ENCODE measurements around the gene ANKRA2. TPM values are rescaled to one million over a fixed set of nuclear protein-coding genes. Genes with fewer than 3 reads are reported as not detected.
A peak's percentile ranks its signal among the peaks of the same experiment; 100 is the strongest.

ANKRA2 gene
- total RNA-seq, 2 donors from 2014 or later = 36.4 to 37.9 TPM

GRCh38 chr5:73587923-73588322 lies 22.5 kb upstream of the ANKRA2 start:
- H3K27me3 Mint-ChIP-seq (ENCODE audit: low read depth) = no peaks in the 10 kb centered on the region
- H3K4me3 Mint-ChIP-seq = no peak overlapping the region
- H3K36me3 Mint-ChIP-seq (ENCODE audit: insufficient read depth in 2 of 2) = no peaks in the 10 kb centered on the region
- H3K9me3 Mint-ChIP-seq = no peaks in the 10 kb centered on the region
- H3K27ac Mint-ChIP-seq = no peak overlapping the region
- ATAC-seq (replicated peaks in 1 of 2) (peak in 1 of 2 donors; percentile 53), DNase-seq (no peak)
- no peaks in the 10 kb centered on the region for H3K4me1 Mint-ChIP-seq (ENCODE audit: low read depth)

- DNase-seq = no peak
- no peaks in the 10 kb centered on the region for H3K9me3 Mint-ChIP-seq
- no peak for ATAC-seq (replicated peaks in 1 of 2)
- no peak overlapping the region for H3K27ac Mint-ChIP-seq
- no peaks in the 10 kb centered on the region for H3K4me1 Mint-ChIP-seq (ENCODE audit: low read depth)
- no peaks in the 10 kb centered on the region for H3K27me3 Mint-ChIP-seq (ENCODE audit: low read depth)
- peaks cover 1 to 10% of the 10 kb centered on the region in 2 donors for H3K36me3 Mint-ChIP-seq (ENCODE audit: insufficient read depth in 2 of 2)
- no peak overlapping the region for H3K4me3 Mint-ChIP-seq
These were observed 17.1 kb upstream of the ANKRA2 start for GRCh38 chr5:73582285-73583145.

GRCh38 chr5:73565969-73566547 lies 619 bp upstream of the ANKRA2 start:
- no peak for ATAC-seq (replicated peaks in 1 of 2)
- no peak for DNase-seq
- H3K27me3 Mint-ChIP-seq (ENCODE audit: low read depth) = no peaks in the 10 kb centered on the region
- H3K4me3 Mint-ChIP-seq = peak overlapping the region; percentile 97 to 98
- H3K27ac Mint-ChIP-seq = peak overlapping the region; percentile 99
- H3K9me3 Mint-ChIP-seq = no peaks in the 10 kb centered on the region
- H3K4me1 Mint-ChIP-seq (ENCODE audit: low read depth) = peaks cover 35% of the 10 kb centered on the region
- H3K36me3 Mint-ChIP-seq (ENCODE audit: insufficient read depth in 2 of 2) = peaks cover 5 to 10% of the 10 kb centered on the region in 2 donors

GRCh38 chr5:73564675-73565074 lies 764 bp downstream of the ANKRA2 start:
- peaks cover 35% of the 10 kb centered on the region for H3K4me1 Mint-ChIP-seq (ENCODE audit: low read depth)
- no peak for ATAC-seq (replicated peaks in 1 of 2)
- H3K27ac Mint-ChIP-seq = peak overlapping the region; percentile 99
- H3K4me3 Mint-ChIP-seq = peak overlapping the region; percentile 97 to 98
- no peaks in the 10 kb centered on the region for H3K27me3 Mint-ChIP-seq (ENCODE audit: low read depth)
- H3K36me3 Mint-ChIP-seq (ENCODE audit: insufficient read depth in 2 of 2) = peaks cover 5 to 10% of the 10 kb centered on the region in 2 donors
- DNase-seq = peak; percentile 8 to 16
- H3K9me3 Mint-ChIP-seq = no peaks in the 10 kb centered on the region

- DNase-seq (no peak), ATAC-seq (replicated peaks in 1 of 2) (no peak)
- Mint-ChIP-seq H3K36me3 (ENCODE audit: insufficient read depth in 2 of 2) (peaks cover 5 to 11% of the 10 kb centered on the region in 2 donors), H3K9me3 (no peaks in the 10 kb centered on the region), H3K4me3 (peak overlapping the region; percentile 97 to 98), H3K27me3 (ENCODE audit: low read depth) (no peaks in the 10 kb centered on the region), H3K4me1 (ENCODE audit: low read depth) (peaks cover 35% of the 10 kb centered on the region), H3K27ac (peak overlapping the region; percentile 99)
These were observed 1.4 kb downstream of the ANKRA2 start for GRCh38 chr5:73564018-73564417.

- H3K27ac Mint-ChIP-seq = no peak overlapping the region
- ATAC-seq (replicated peaks in 1 of 2) (no peak), DNase-seq (no peak)
- H3K27me3 Mint-ChIP-seq (ENCODE audit: low read depth) = no peaks in the 10 kb centered on the region
- H3K4me1 Mint-ChIP-seq (ENCODE audit: low read depth) = peaks cover 13% of the 10 kb centered on the region
- peaks cover 2 to 17% of the 10 kb centered on the region in 2 donors for H3K36me3 Mint-ChIP-seq (ENCODE audit: insufficient read depth in 2 of 2)
- no peak overlapping the region for H3K4me3 Mint-ChIP-seq
- H3K9me3 Mint-ChIP-seq = no peaks in the 10 kb centered on the region
These were observed 6.5 kb downstream of the ANKRA2 start for GRCh38 chr5:73558950-73559349.

GRCh38 chr5:73552642-73553041 lies 12.8 kb downstream of the ANKRA2 start:
- Mint-ChIP-seq H3K36me3 (ENCODE audit: insufficient read depth in 2 of 2) (peaks cover 0 to 11% of the 10 kb centered on the region in 2 donors), H3K9me3 (no peaks in the 10 kb centered on the region), H3K4me1 (ENCODE audit: low read depth) (no peaks in the 10 kb centered on the region), H3K27ac (no peak overlapping the region), H3K4me3 (no peak overlapping the region), H3K27me3 (ENCODE audit: low read depth) (no peaks in the 10 kb centered on the region)
- DNase-seq (no peak), ATAC-seq (replicated peaks in 1 of 2) (no peak)

GRCh38 chr5:73550016-73550415 lies 15.4 kb downstream of the ANKRA2 start:
- no peak overlapping the region for H3K27ac Mint-ChIP-seq
- no peaks in the 10 kb centered on the region for H3K27me3 Mint-ChIP-seq (ENCODE audit: low read depth)
- ATAC-seq (replicated peaks in 1 of 2) = no peak

GRCh38 chr5:73545403-73545779 lies 20.0 kb downstream of the ANKRA2 start:
- H3K4me3 Mint-ChIP-seq = no peak overlapping the region
- no peaks in the 10 kb centered on the region for H3K36me3 Mint-ChIP-seq (ENCODE audit: insufficient read depth in 2 of 2)
- no peaks in the 10 kb centered on the region for H3K9me3 Mint-ChIP-seq
- DNase-seq = no peak
- ATAC-seq (replicated peaks in 1 of 2) = no peak
- peaks cover 16% of the 10 kb centered on the region for H3K27me3 Mint-ChIP-seq (ENCODE audit: low read depth)
- peaks cover 4% of the 10 kb centered on the region for H3K4me1 Mint-ChIP-seq (ENCODE audit: low read depth)
- H3K27ac Mint-ChIP-seq = no peak overlapping the region

More at GRCh38 chr5:73550016-73550415, 15.4 kb downstream of the ANKRA2 start:
- DNase-seq = no peak
- Mint-ChIP-seq H3K4me1 (ENCODE audit: low read depth) (no peaks in the 10 kb centered on the region), H3K9me3 (no peaks in the 10 kb centered on the region), H3K36me3 (ENCODE audit: insufficient read depth in 2 of 2) (peaks cover 0 to 9% of the 10 kb centered on the region in 2 donors), H3K4me3 (no peak overlapping the region)

- H3K9me3 Mint-ChIP-seq = no peaks in the 10 kb centered on the region
- peaks cover 4% of the 10 kb centered on the region for H3K4me1 Mint-ChIP-seq (ENCODE audit: low read depth)
- no peak overlapping the region for H3K27ac Mint-ChIP-seq
- DNase-seq (no peak), ATAC-seq (replicated peaks in 1 of 2) (no peak)
- no peak overlapping the region for H3K4me3 Mint-ChIP-seq
- no peaks in the 10 kb centered on the region for H3K36me3 Mint-ChIP-seq (ENCODE audit: insufficient read depth in 2 of 2)
- H3K27me3 Mint-ChIP-seq (ENCODE audit: low read depth) = peaks cover 22% of the 10 kb centered on the region
These were observed 20.7 kb downstream of the ANKRA2 start for GRCh38 chr5:73544429-73545402.

GRCh38 chr5:73542020-73542419 lies 23.4 kb downstream of the ANKRA2 start:
- H3K27me3 Mint-ChIP-seq (ENCODE audit: low read depth) = peaks cover 22% of the 10 kb centered on the region
- H3K36me3 Mint-ChIP-seq (ENCODE audit: insufficient read depth in 2 of 2) = no peaks in the 10 kb centered on the region
- no peak overlapping the region for H3K4me3 Mint-ChIP-seq
- H3K27ac Mint-ChIP-seq = no peak overlapping the region
- no peak for ATAC-seq (replicated peaks in 1 of 2)
- no peaks in the 10 kb centered on the region for H3K9me3 Mint-ChIP-seq
- peaks cover 4% of the 10 kb centered on the region for H3K4me1 Mint-ChIP-seq (ENCODE audit: low read depth)
- no peak for DNase-seq

- peak; percentile 25 to 43 for ATAC-seq (replicated peaks in 1 of 2)
- Mint-ChIP-seq H3K4me3 (no peak overlapping the region), H3K27me3 (ENCODE audit: low read depth) (peaks cover 26% of the 10 kb centered on the region), H3K27ac (no peak overlapping the region), H3K9me3 (no peaks in the 10 kb centered on the region), H3K36me3 (ENCODE audit: insufficient read depth in 2 of 2) (no peaks in the 10 kb centered on the region), H3K4me1 (ENCODE audit: low read depth) (peaks cover 4% of the 10 kb centered on the region)
- no peak for DNase-seq
These were observed 25.2 kb downstream of the ANKRA2 start for GRCh38 chr5:73540192-73540591.

- DNase-seq (no peak), ATAC-seq (replicated peaks in 1 of 2) (no peak)
- Mint-ChIP-seq H3K9me3 (no peaks in the 10 kb centered on the region), H3K36me3 (ENCODE audit: insufficient read depth in 2 of 2) (no peaks in the 10 kb centered on the region), H3K27ac (no peak overlapping the region), H3K27me3 (ENCODE audit: low read depth) (peaks cover 30% of the 10 kb centered on the region), H3K4me3 (no peak overlapping the region), H3K4me1 (ENCODE audit: low read depth) (peaks cover 4% of the 10 kb centered on the region)
These were observed 25.7 kb downstream of the ANKRA2 start for GRCh38 chr5:73539730-73540129.
